ENCODE results near the gene SMIM24.

- TF ChIP-seq, protein P1, sequence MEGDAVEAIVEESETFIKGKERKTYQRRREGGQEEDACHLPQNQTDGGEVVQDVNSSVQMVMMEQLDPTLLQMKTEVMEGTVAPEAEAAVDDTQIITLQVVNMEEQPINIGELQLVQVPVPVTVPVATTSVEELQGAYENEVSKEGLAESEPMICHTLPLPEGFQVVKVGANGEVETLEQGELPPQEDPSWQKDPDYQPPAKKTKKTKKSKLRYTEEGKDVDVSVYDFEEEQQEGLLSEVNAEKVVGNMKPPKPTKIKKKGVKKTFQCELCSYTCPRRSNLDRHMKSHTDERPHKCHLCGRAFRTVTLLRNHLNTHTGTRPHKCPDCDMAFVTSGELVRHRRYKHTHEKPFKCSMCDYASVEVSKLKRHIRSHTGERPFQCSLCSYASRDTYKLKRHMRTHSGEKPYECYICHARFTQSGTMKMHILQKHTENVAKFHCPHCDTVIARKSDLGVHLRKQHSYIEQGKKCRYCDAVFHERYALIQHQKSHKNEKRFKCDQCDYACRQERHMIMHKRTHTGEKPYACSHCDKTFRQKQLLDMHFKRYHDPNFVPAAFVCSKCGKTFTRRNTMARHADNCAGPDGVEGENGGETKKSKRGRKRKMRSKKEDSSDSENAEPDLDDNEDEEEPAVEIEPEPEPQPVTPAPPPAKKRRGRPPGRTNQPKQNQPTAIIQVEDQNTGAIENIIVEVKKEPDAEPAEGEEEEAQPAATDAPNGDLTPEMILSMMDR (IDR thresholded peaks at IDR 0.05; ENCODE audit: borderline replicate concordance, extremely low read depth, low read length, poor library complexity, severe bottlenecking) = no peak
- TF ChIP-seq EZH2 (IDR thresholded peaks at IDR 0.05; ENCODE audit: borderline replicate concordance, low read depth, low read length, severe bottlenecking) = no peak
These were observed 3.5 kb downstream of the SMIM24 start for GRCh38 chr19:3476830-3477229.
